Measurements from ENCODE around the gene TYRO3. TPM values are rescaled to one million over a fixed set of nuclear protein-coding genes. Genes with fewer than 3 reads are reported as not detected.

Gene TYRO3
- total and polyA plus RNA-seq, 2 donors (not counting 1 experiment from before 2014, with no cell fraction given) = 0.05 TPM; not detected in 1

GRCh38 chr15:41560572-41560874 is 1.5 kb downstream of the TYRO3 start:
- Mint-ChIP-seq H3K9me3 (ENCODE audit: insufficient read depth) (no peaks in the 10 kb centered on the region), H3K4me1 (peaks cover 24% of the 10 kb centered on the region), H3K4me3 (peak overlapping the region; percentile 85), H3K27me3 (peaks cover 38% of the 10 kb centered on the region), H3K27ac (peak overlapping the region; percentile 32)
- Histone ChIP-seq H3K9me3 (ENCODE audit: control extremely low read depth in 1 of 3, control insufficient read depth in 2 of 3, insufficient read depth in 1 of 3, low read length in 2 of 3) (peaks cover 0 to 8% (median 0%) of the 10 kb centered on the region in 3 donors), H3K4me1 (ENCODE audit: control insufficient read depth in 2 of 2, insufficient read depth in 2 of 2, low read length in 2 of 2) (peaks cover 20 to 25% of the 10 kb centered on the region in 2 donors), H3K27ac (ENCODE audit: low read length in 2 of 2) (no peak overlapping the region), H4K20me1 (ENCODE audit: control insufficient read depth, insufficient read depth, low read length, poor library complexity, severe bottlenecking) (peaks cover 4% of the 10 kb centered on the region), H3K79me2 (ENCODE audit: control insufficient read depth, insufficient read depth, low read length) (no peaks in the 10 kb centered on the region), H3K4me3 (ENCODE audit: control extremely low read depth in 1 of 5, extremely low read depth in 1 of 5, insufficient read depth in 1 of 5, low read depth in 2 of 5, low read length in 4 of 5) (no peak overlapping the region), H3K36me3 (replicated peaks in 1 of 2; ENCODE audit: control extremely low read depth in 1 of 2, control insufficient read depth in 1 of 2, extremely low read depth in 1 of 2, insufficient read depth in 2 of 2, low read length in 1 of 2) (no peaks in the 10 kb centered on the region), H2AFZ (ENCODE audit: insufficient read depth, low read depth, low read length, poor library complexity, severe bottlenecking) (no peak overlapping the region), H3K9ac (ENCODE audit: low read length) (no peak overlapping the region), H3K4me2 (replicated peaks; ENCODE audit: low read depth, low read length, poor library complexity, severe bottlenecking) (no peak overlapping the region), H3K27me3 (replicated peaks in 1 of 4; ENCODE audit: control extremely low read depth in 1 of 4, control insufficient read depth in 3 of 4, insufficient read depth in 4 of 4, low read length in 3 of 4) (peaks cover 0 to 47% (median 14%) of the 10 kb centered on the region in 4 experiments)
- DNase-seq (no peak), ATAC-seq (ENCODE audit: low read depth) (no peak)
- TF ChIP-seq CTCF (IDR thresholded peaks at IDR 0.05) = no peak
- intact Hi-C loops (cut with micrococcal nuclease) = no loop called here
- ChIA-PET CTCF (no interaction called here), POLR2A (no interaction called here)
- WGBS (ENCODE audit: insufficient coverage) = 71% methylated on average over 1 of the region's 2 CpGs

GRCh38 chr15:41561104-41561776 is 2.2 kb downstream of the TYRO3 start:
- DNase-seq = no peak
- ATAC-seq (ENCODE audit: low read depth) = no peak
- TF ChIP-seq CTCF (IDR thresholded peaks at IDR 0.05) = no peak
- TF ChIP-seq EZH2 (IDR thresholded peaks at IDR 0.05; ENCODE audit: borderline replicate concordance, insufficient read depth, low read depth, low read length, poor library complexity, severe bottlenecking) = no peak
- Mint-ChIP-seq H3K4me1 (peaks cover 23% of the 10 kb centered on the region), H3K27ac (no peak overlapping the region), H3K4me3 (peak overlapping the region; percentile 85), H3K9me3 (ENCODE audit: insufficient read depth) (no peaks in the 10 kb centered on the region), H3K27me3 (peaks cover 38% of the 10 kb centered on the region)
- no peak overlapping the region for H3K4me2 ChIP-seq (replicated peaks; ENCODE audit: low read depth, low read length, poor library complexity, severe bottlenecking)
- H3K9ac ChIP-seq (ENCODE audit: low read length) = no peak overlapping the region
- no peak overlapping the region for H3K4me3 ChIP-seq (ENCODE audit: control extremely low read depth in 1 of 5, extremely low read depth in 1 of 5, insufficient read depth in 1 of 5, low read depth in 2 of 5, low read length in 4 of 5)
- no peaks in the 10 kb centered on the region for H3K79me2 ChIP-seq (ENCODE audit: control insufficient read depth, insufficient read depth, low read length)
- ChIA-PET CTCF (no interaction called here), POLR2A (interaction anchor here (0.6 kb wide), 1 partner anchor 17 kb away, joined by 6 read pairs; no protein-coding TSS in a partner anchor)
- H3K27ac ChIP-seq (ENCODE audit: low read length in 2 of 2) = no peak overlapping the region
- intact Hi-C loops (cut with micrococcal nuclease) = no loop called here
- peaks cover 0 to 8% (median 0%) of the 10 kb centered on the region in 3 donors for H3K9me3 ChIP-seq (ENCODE audit: control extremely low read depth in 1 of 3, control insufficient read depth in 2 of 3, insufficient read depth in 1 of 3, low read length in 2 of 3)
- peaks cover 0 to 41% (median 14%) of the 10 kb centered on the region in 4 experiments for H3K27me3 ChIP-seq (replicated peaks in 1 of 4; ENCODE audit: control extremely low read depth in 1 of 4, control insufficient read depth in 3 of 4, insufficient read depth in 4 of 4, low read length in 3 of 4)
- peaks cover 20 to 24% of the 10 kb centered on the region in 2 donors for H3K4me1 ChIP-seq (ENCODE audit: control insufficient read depth in 2 of 2, insufficient read depth in 2 of 2, low read length in 2 of 2)
- WGBS (ENCODE audit: insufficient coverage) = 96% methylated on average over 14 of the region's 16 CpGs
- H3K36me3 ChIP-seq (replicated peaks in 1 of 2; ENCODE audit: control extremely low read depth in 1 of 2, control insufficient read depth in 1 of 2, extremely low read depth in 1 of 2, insufficient read depth in 2 of 2, low read length in 1 of 2) = no peaks in the 10 kb centered on the region
- H2AFZ ChIP-seq (ENCODE audit: insufficient read depth, low read depth, low read length, poor library complexity, severe bottlenecking) = no peak overlapping the region
- peaks cover 4% of the 10 kb centered on the region for H4K20me1 ChIP-seq (ENCODE audit: control insufficient read depth, insufficient read depth, low read length, poor library complexity, severe bottlenecking)
